Anterior cingulate cortex (tissue), 58 donors: ENCODE measurements around the gene NFYC.

ENCODE experiments used
- DNase-seq, 58 donors: peaks; one replicate each; lab custom pipeline; 2025; lab: John Stamatoyannopoulos, UW

The NFYC gene

GRCh38 chr1:40691538-40692428 is at the start of gene NFYC:
Gene NFYC (plus strand): TSS chr1:40691704. CDS start chr1:40738844, 47,140 bp downstream.
- DNase-seq = peak; percentile 65 to 97 (median 92)

- no peak for DNase-seq
Measured at GRCh38 chr1:40645118-40645680, 46.3 kb upstream of the NFYC start.

GRCh38 chr1:40646315-40646714 is 45.2 kb upstream of the NFYC start:
- DNase-seq = no peak

- no peak for DNase-seq
Measured at GRCh38 chr1:40648200-40648599, 43.3 kb upstream of the NFYC start.

- peak in 9 of 58 donors; percentile 8 to 57 (median 35) for DNase-seq
Measured at GRCh38 chr1:40648928-40649591, 42.4 kb upstream of the NFYC start.

GRCh38 chr1:40649592-40649930 is 41.9 kb upstream of the NFYC start:
- DNase-seq = peak in 8 of 58 donors; percentile 19 to 58 (median 32)

- DNase-seq = no peak
Measured at GRCh38 chr1:40650075-40650474, 41.4 kb upstream of the NFYC start.

GRCh38 chr1:40651138-40651857 is 40.2 kb upstream of the NFYC start:
- DNase-seq = peak in 35 of 58 donors; percentile 8 to 81 (median 43)

- DNase-seq = peak in 2 of 58 donors; percentile 33 to 34
Measured at GRCh38 chr1:40652468-40652867, 39.0 kb upstream of the NFYC start.

- no peak for DNase-seq
Measured at GRCh38 chr1:40652979-40653378, 38.5 kb upstream of the NFYC start.

GRCh38 chr1:40653851-40654537 is 37.5 kb upstream of the NFYC start:
- DNase-seq = peak in 1 of 58 donors; percentile 43

GRCh38 chr1:40657046-40657445 is 34.5 kb upstream of the NFYC start:
- no peak for DNase-seq

- no peak for DNase-seq
Measured at GRCh38 chr1:40658751-40659648, 32.5 kb upstream of the NFYC start.

- DNase-seq = peak in 5 of 58 donors; percentile 7 to 48 (median 39)
Measured at GRCh38 chr1:40659649-40659947, 31.9 kb upstream of the NFYC start.

- DNase-seq = no peak
Measured at GRCh38 chr1:40661678-40662077, 29.8 kb upstream of the NFYC start.

- DNase-seq = no peak
Measured at GRCh38 chr1:40662151-40662550, 29.4 kb upstream of the NFYC start.

- peak in 1 of 58 donors; percentile 21 for DNase-seq
Measured at GRCh38 chr1:40662864-40663263, 28.6 kb upstream of the NFYC start.

GRCh38 chr1:40663324-40664166 is 28.0 kb upstream of the NFYC start:
- DNase-seq = no peak
